Measurements from ENCODE around the gene ZHX3. TPM values are rescaled to one million over a fixed set of nuclear protein-coding genes. Genes with fewer than 3 reads are reported as not detected.

The ZHX3 gene
- total and polyA plus RNA-seq, 2 donors (not counting 1 experiment from before 2014, with no cell fraction given): 27.7 to 28.0 TPM

GRCh38 chr20:41363601-41364000, 46.1 kb upstream of the ZHX3 start:
- Histone ChIP-seq H3K9ac (ENCODE audit: insufficient read depth, low read length) (no peak overlapping the region), H2AFZ (ENCODE audit: low read length) (no peak overlapping the region), H3K27ac (ENCODE audit: insufficient read depth, low read length) (no peak overlapping the region), H3K4me1 (ENCODE audit: control insufficient read depth, extremely low read depth, insufficient read depth, low read length) (no peaks in the 10 kb centered on the region), H4K20me1 (ENCODE audit: control insufficient read depth, extremely low read depth, insufficient read depth, low read length) (no peaks in the 10 kb centered on the region), H3K9me3 (ENCODE audit: control insufficient read depth, insufficient read depth, low read depth, low read length) (no peaks in the 10 kb centered on the region), H3K36me3 (ENCODE audit: control insufficient read depth, insufficient read depth, low read length) (no peaks in the 10 kb centered on the region), H3K4me3 (replicated peaks in 1 of 4; ENCODE audit: control extremely low read depth in 1 of 4, insufficient read depth in 1 of 4, low read depth in 3 of 4, low read length in 4 of 4) (no peak overlapping the region), H3K27me3 (ENCODE audit: control insufficient read depth, insufficient read depth, low read length) (peaks cover 30% of the 10 kb centered on the region), H3K4me2 (ENCODE audit: extremely low read depth, insufficient read depth, low read length) (no peak overlapping the region), H3K79me2 (ENCODE audit: control insufficient read depth, insufficient read depth, low read length) (no peaks in the 10 kb centered on the region)
- no peak for DNase-seq (ENCODE audit: low read depth in 2 of 2)
- TF ChIP-seq EZH2 (IDR thresholded peaks at IDR 0.05; ENCODE audit: low read length, missing control alignments) (no peak), CTCF (conservative IDR thresholded peaks at IDR 0.05 in 1 of 2, IDR thresholded peaks at IDR 0.05 in 1 of 2; ENCODE audit: low read depth in 1 of 2, low read length in 2 of 2) (no peak)

- Histone ChIP-seq H2AFZ (ENCODE audit: low read length) (no peak overlapping the region), H4K20me1 (ENCODE audit: control insufficient read depth, extremely low read depth, insufficient read depth, low read length) (no peaks in the 10 kb centered on the region), H3K4me2 (ENCODE audit: extremely low read depth, insufficient read depth, low read length) (no peak overlapping the region), H3K36me3 (ENCODE audit: control insufficient read depth, insufficient read depth, low read length) (no peaks in the 10 kb centered on the region), H3K4me1 (ENCODE audit: control insufficient read depth, extremely low read depth, insufficient read depth, low read length) (no peaks in the 10 kb centered on the region), H3K79me2 (ENCODE audit: control insufficient read depth, insufficient read depth, low read length) (no peaks in the 10 kb centered on the region), H3K27me3 (ENCODE audit: control insufficient read depth, insufficient read depth, low read length) (peaks cover 27% of the 10 kb centered on the region), H3K27ac (ENCODE audit: insufficient read depth, low read length) (no peak overlapping the region), H3K4me3 (replicated peaks in 1 of 4; ENCODE audit: control extremely low read depth in 1 of 4, insufficient read depth in 1 of 4, low read depth in 3 of 4, low read length in 4 of 4) (no peak overlapping the region), H3K9me3 (ENCODE audit: control insufficient read depth, insufficient read depth, low read depth, low read length) (no peaks in the 10 kb centered on the region), H3K9ac (ENCODE audit: insufficient read depth, low read length) (no peak overlapping the region)
- TF ChIP-seq EZH2 (IDR thresholded peaks at IDR 0.05; ENCODE audit: low read length, missing control alignments): no peak
- no peak for TF ChIP-seq CTCF (conservative IDR thresholded peaks at IDR 0.05 in 1 of 2, IDR thresholded peaks at IDR 0.05 in 1 of 2; ENCODE audit: low read depth in 1 of 2, low read length in 2 of 2)
- DNase-seq (ENCODE audit: low read depth in 2 of 2): no peak
These were observed 45.2 kb upstream of the ZHX3 start for GRCh38 chr20:41362748-41363140.

- Histone ChIP-seq H3K4me3 (replicated peaks in 1 of 4; ENCODE audit: control extremely low read depth in 1 of 4, insufficient read depth in 1 of 4, low read depth in 3 of 4, low read length in 4 of 4) (no peak overlapping the region), H3K9ac (ENCODE audit: insufficient read depth, low read length) (no peak overlapping the region), H2AFZ (ENCODE audit: low read length) (no peak overlapping the region), H3K36me3 (ENCODE audit: control insufficient read depth, insufficient read depth, low read length) (no peaks in the 10 kb centered on the region), H3K4me2 (ENCODE audit: extremely low read depth, insufficient read depth, low read length) (no peak overlapping the region), H3K27ac (ENCODE audit: insufficient read depth, low read length) (no peak overlapping the region), H3K9me3 (ENCODE audit: control insufficient read depth, insufficient read depth, low read depth, low read length) (no peaks in the 10 kb centered on the region), H4K20me1 (ENCODE audit: control insufficient read depth, extremely low read depth, insufficient read depth, low read length) (no peaks in the 10 kb centered on the region), H3K27me3 (ENCODE audit: control insufficient read depth, insufficient read depth, low read length) (peaks cover 21% of the 10 kb centered on the region), H3K79me2 (ENCODE audit: control insufficient read depth, insufficient read depth, low read length) (no peaks in the 10 kb centered on the region), H3K4me1 (ENCODE audit: control insufficient read depth, extremely low read depth, insufficient read depth, low read length) (no peaks in the 10 kb centered on the region)
- no peak for DNase-seq (ENCODE audit: low read depth in 2 of 2)
- TF ChIP-seq EZH2 (IDR thresholded peaks at IDR 0.05; ENCODE audit: low read length, missing control alignments) (no peak), CTCF (conservative IDR thresholded peaks at IDR 0.05 in 1 of 2, IDR thresholded peaks at IDR 0.05 in 1 of 2; ENCODE audit: low read depth in 1 of 2, low read length in 2 of 2) (no peak)
These were observed 44.5 kb upstream of the ZHX3 start for GRCh38 chr20:41361757-41362747.
